Uterus (tissue), 2 donors: ENCODE data around the gene DBF4B.

Experiments used
- POLR2A ChIP-seq, 2 donors: fragments of 450-650 bp; IDR thresholded peaks; one replicate each; pipeline ENCODE4 v1.6.1; 2016; ENCODE audit warnings: antibody characterized with exemption in 2 of 2, mild to moderate bottlenecking in 1 of 2, moderate library complexity in 1 of 2
- TF ChIP-seq, protein P1 (sequence below), 4 experiments: fragments of 200-600 bp in 2 of 4; fragments of 450-650 bp in 2 of 4; sonication (generic) in 2 of 4; IDR thresholded peaks; one replicate each; pipeline ENCODE4 v1.5.1; 2016 to 2019; ENCODE audit warnings: antibody characterized with exemption in 4 of 4, mild to moderate bottlenecking in 2 of 4, moderate library complexity in 1 of 4

DNA sequence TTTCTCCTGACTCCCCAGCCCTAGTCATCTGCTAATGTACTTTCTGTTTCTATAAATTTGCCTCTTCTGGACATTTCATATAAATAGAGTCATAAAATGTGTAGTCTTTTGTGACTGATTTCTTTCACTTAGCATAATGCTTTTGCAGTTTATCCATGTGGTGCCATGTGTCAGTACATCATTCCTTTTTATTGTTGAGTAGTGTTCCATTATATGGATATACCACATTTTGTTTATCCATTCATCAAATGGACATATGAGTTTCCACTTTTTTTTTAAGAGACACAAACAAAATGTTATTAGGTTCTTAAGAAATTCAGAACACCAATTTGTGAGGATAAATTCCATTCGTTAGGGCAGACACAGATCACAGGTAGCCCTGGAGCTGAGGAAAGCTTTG lies 11.0 kb downstream of the DBF4B start:
- TF ChIP-seq, protein P1, sequence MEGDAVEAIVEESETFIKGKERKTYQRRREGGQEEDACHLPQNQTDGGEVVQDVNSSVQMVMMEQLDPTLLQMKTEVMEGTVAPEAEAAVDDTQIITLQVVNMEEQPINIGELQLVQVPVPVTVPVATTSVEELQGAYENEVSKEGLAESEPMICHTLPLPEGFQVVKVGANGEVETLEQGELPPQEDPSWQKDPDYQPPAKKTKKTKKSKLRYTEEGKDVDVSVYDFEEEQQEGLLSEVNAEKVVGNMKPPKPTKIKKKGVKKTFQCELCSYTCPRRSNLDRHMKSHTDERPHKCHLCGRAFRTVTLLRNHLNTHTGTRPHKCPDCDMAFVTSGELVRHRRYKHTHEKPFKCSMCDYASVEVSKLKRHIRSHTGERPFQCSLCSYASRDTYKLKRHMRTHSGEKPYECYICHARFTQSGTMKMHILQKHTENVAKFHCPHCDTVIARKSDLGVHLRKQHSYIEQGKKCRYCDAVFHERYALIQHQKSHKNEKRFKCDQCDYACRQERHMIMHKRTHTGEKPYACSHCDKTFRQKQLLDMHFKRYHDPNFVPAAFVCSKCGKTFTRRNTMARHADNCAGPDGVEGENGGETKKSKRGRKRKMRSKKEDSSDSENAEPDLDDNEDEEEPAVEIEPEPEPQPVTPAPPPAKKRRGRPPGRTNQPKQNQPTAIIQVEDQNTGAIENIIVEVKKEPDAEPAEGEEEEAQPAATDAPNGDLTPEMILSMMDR (IDR thresholded peaks at IDR 0.05): no peak
- no peak for TF ChIP-seq POLR2A (IDR thresholded peaks at IDR 0.05)
